GM12878 (cell line): Measurements from ENCODE around the gene CCBE1. TPM values are rescaled to one million over a fixed set of nuclear protein-coding genes. Genes with fewer than 3 reads are reported as not detected.

ENCODE experiments used
- ATAC-seq: fragments of 200-7000 bp; cut with Tn5 transposase; 3 replicates; pipeline ENCODE4 v1.9.1; 2020; ENCODE audit warnings: mild to moderate bottlenecking, moderate library complexity
- BruUV-seq: library from RNA; stranded (reverse); fragments of 400-500 nt; replicated peaks from 2 replicates; lab custom pipeline; 2021; lab: Mats Ljungman, UMichigan
- CTCF ChIA-PET: fragments of 300-600 bp; sonication (Branson Sonifier 250); formaldehyde crosslinking; extraction: SDS; loops from one replicate; lab custom pipeline; 2021; ENCODE audit warnings: inconsistent platforms; lab: Yijun Ruan, JAX
- POLR2A ChIA-PET: fragments of 350-600 bp; formaldehyde crosslinking; extraction: SDS; loops from one replicate; lab custom pipeline; 2021; ENCODE audit warnings: inconsistent platforms; lab: Charles Lee
- RAD21 ChIA-PET: fragments of 300-600 bp; sonication (Branson Sonifier 250); formaldehyde crosslinking; loops from one replicate; lab custom pipeline; 2023; ENCODE audit warnings: antibody characterized with exemption; ENCODE audit not compliant: unreplicated experiment; lab: Charles Lee
- SMC1A ChIA-PET: fragments of 300-600 bp; sonication (Branson Sonifier 250); formaldehyde crosslinking; loops from one replicate; lab custom pipeline; 2023; ENCODE audit not compliant: unreplicated experiment, uncharacterized antibody; lab: Charles Lee
- DNase-seq: peaks from one replicate; pipeline ENCODE4 v3.0.0-alpha.2; 2011; ENCODE audit warnings: low read depth, low spot score
- FAIRE-seq: peaks from 3 replicates; lab custom pipeline; 2011; peaks lifted over from hg19 to GRCh38; lab: Jason Lieb, UNC
- H2AFZ ChIP-seq: 2 replicates; pipeline ENCODE4 v1.6.0; 2011; ENCODE audit warnings: low read depth, low read length, control low read depth; ENCODE audit not compliant: control insufficient read depth
- H3K27ac ChIP-seq: 2 replicates; pipeline ENCODE4 v1.5.1; 2011; ENCODE audit warnings: control low read depth; ENCODE audit not compliant: control insufficient read depth, insufficient read depth
- H3K27me3 ChIP-seq, 2 experiments: replicated peaks in 1 of 2; 2 replicates each; pipeline versions ENCODE4 v1.6.0 to v1.6.1; 2011; ENCODE audit warnings: low read length in 1 of 2; ENCODE audit not compliant: control insufficient read depth in 2 of 2, insufficient read depth in 2 of 2
- H3K36me3 ChIP-seq, 2 experiments: 2 replicates each; pipeline ENCODE4 v1.5.1; 2011; ENCODE audit warnings: low read length in 1 of 2; ENCODE audit not compliant: control insufficient read depth in 2 of 2, insufficient read depth in 2 of 2
- H3K4me1 ChIP-seq: 2 replicates; pipeline ENCODE4 v1.6.1; 2011; ENCODE audit warnings: mild to moderate bottlenecking, low read length, moderate library complexity, mixed read lengths; ENCODE audit not compliant: control insufficient read depth, insufficient read depth
- H3K4me2 ChIP-seq: 2 replicates; pipeline ENCODE4 v1.6.0; 2011; ENCODE audit warnings: control low read depth; ENCODE audit not compliant: control insufficient read depth, insufficient read depth
- H3K4me3 ChIP-seq: fragments of 200-600 bp; sonication (generic); 2 replicates; pipeline ENCODE4 v1.5.1; 2016
- H3K79me2 ChIP-seq: 2 replicates; pipeline ENCODE4 v1.6.0; 2011; ENCODE audit warnings: low read length; ENCODE audit not compliant: control insufficient read depth, insufficient read depth
- H3K9ac ChIP-seq: 2 replicates; pipeline ENCODE4 v1.8.0; 2011; ENCODE audit warnings: low read length, control low read depth, mixed read lengths; ENCODE audit not compliant: control insufficient read depth, insufficient read depth
- H3K9me3 ChIP-seq: replicated peaks from 3 replicates; pipeline ENCODE4 v1.5.1; 2011; ENCODE audit warnings: mild to moderate bottlenecking, low read length; ENCODE audit not compliant: control insufficient read depth, insufficient read depth
- H4K20me1 ChIP-seq: 2 replicates; pipeline ENCODE4 v1.6.0; 2011; ENCODE audit not compliant: control insufficient read depth, insufficient read depth
- CEBPB ChIP-seq, 2 experiments: fragments of 150-350 bp in 1 of 2; IDR thresholded peaks; 2 replicates each; pipeline ENCODE4 v1.6.1; 2012 to 2014; ENCODE audit warnings: low read depth in 2 of 2, low read length in 2 of 2, borderline replicate concordance in 1 of 2, inconsistent platforms in 1 of 2
- CHD2 ChIP-seq: IDR thresholded peaks from 2 replicates; pipeline ENCODE4 v1.6.1; 2011; ENCODE audit warnings: low read depth, low read length, improper control_type of control experiment, borderline replicate concordance
- GABPA ChIP-seq: IDR thresholded peaks from 2 replicates; pipeline ENCODE4 v1.6.1; 2014; ENCODE audit warnings: antibody characterized with exemption, low read depth, mild to moderate bottlenecking, inconsistent platforms
- HDAC2 ChIP-seq: fragments of 200-600 bp; sonication (generic); IDR thresholded peaks from 2 replicates; pipeline ENCODE4 v1.6.1; 2017
- IRF4 ChIP-seq: IDR thresholded peaks from 2 replicates; pipeline ENCODE4 v1.6.1; 2011; ENCODE audit warnings: low read depth, low read length
- JUNB ChIP-seq: IDR thresholded peaks from 2 replicates; pipeline ENCODE4 v1.6.1; 2016; ENCODE audit warnings: antibody characterized with exemption, mild to moderate bottlenecking
- JUND ChIP-seq: IDR thresholded peaks from 2 replicates; pipeline ENCODE4 v1.6.1; 2012; ENCODE audit warnings: low read depth, mild to moderate bottlenecking, low read length, improper control_type of control experiment, moderate library complexity
- KDM1A ChIP-seq: fragments of 200-600 bp; sonication (generic); IDR thresholded peaks from 2 replicates; pipeline ENCODE4 v1.6.1; 2016; ENCODE audit warnings: borderline replicate concordance
- NFYA ChIP-seq: IDR thresholded peaks from 2 replicates; pipeline ENCODE4 v1.6.1; 2011; ENCODE audit warnings: low read depth, mild to moderate bottlenecking, low read length, improper control_type of control experiment, borderline replicate concordance
- NRF1 ChIP-seq: conservative IDR thresholded peaks from 2 replicates; pipeline ENCODE4 v1.6.1; 2011; ENCODE audit warnings: mild to moderate bottlenecking, low read depth, low read length, improper control_type of control experiment
- POLR2AphosphoS2 ChIP-seq: IDR thresholded peaks from 2 replicates; pipeline ENCODE4 v1.6.1; 2011; ENCODE audit warnings: low read depth, mild to moderate bottlenecking, low read length, improper control_type of control experiment, moderate library complexity
- POU2F2 ChIP-seq: IDR thresholded peaks from 3 replicates; pipeline ENCODE4 v1.6.1; 2011; ENCODE audit warnings: low read depth, mild to moderate bottlenecking, low read length, borderline replicate concordance
- RAD51 ChIP-seq: fragments of 450-650 bp; IDR thresholded peaks from 2 replicates; pipeline ENCODE4 v1.6.1; 2016; ENCODE audit warnings: moderate library complexity, mild to moderate bottlenecking, inconsistent platforms
- RB1 ChIP-seq: fragments of 450-650 bp; formaldehyde crosslinking; IDR thresholded peaks from 2 replicates; pipeline ENCODE4 v1.6.1; 2017; ENCODE audit warnings: mild to moderate bottlenecking, borderline replicate concordance
- SREBF1 ChIP-seq: IDR thresholded peaks from 2 replicates; pipeline ENCODE4 v1.6.1; 2012; ENCODE audit warnings: mild to moderate bottlenecking, low read length
- ZBED1 ChIP-seq: IDR thresholded peaks from 2 replicates; pipeline ENCODE4 v1.6.1; 2016; ENCODE audit warnings: borderline replicate concordance
- WGBS: methylation state at CpG from one replicate; pipeline ENCODE4 v1.1.6; 2016; ENCODE audit warnings: low lambda C conversion rate; ENCODE audit not compliant: insufficient replicate concordance, insufficient coverage; ENCODE audit errors: missing lambda C conversion rate; 5-methylcytosine and 5-hydroxymethylcytosine counted together
- in situ Hi-C: fragments of 300-500 bp; cut with MboI; formaldehyde crosslinking; loops from 9 replicates; pipeline ENCODE4 v1.14.3; 2018; ENCODE audit warnings: mixed read lengths
- intact Hi-C: fragments of 100-400 bp; cut with micrococcal nuclease; formaldehyde crosslinking; loops from one replicate; pipeline ENCODE4 v1.14.2; 2022; ENCODE audit not compliant: unreplicated experiment
- polyA plus RNA-seq, 11 experiments: library from polyadenylated mRNA; depleted of rRNA in 4 of 11; unstranded in 6 of 11; stranded (reverse) in 5 of 11; fragments of >200 nt; fragmentation: Nextera tagmentation in 4 of 11; fragmentation: Illumina TruSeq in 1 of 11; extraction: Ambion mirVana in 4 of 11; extraction: Trizol in 1 of 11; gene quantifications; 1 replicate in 1 of 11; 2 replicates in 10 of 11; pipeline versions ENCODE4 v1.2.1 to v1.2.3, GENCODE V29; 2011 to 2016; ENCODE audit warnings: inconsistent platforms in 2 of 11, missing spikeins in 2 of 11, low read depth in 1 of 11
- total RNA-seq, 4 experiments: library from RNA; depleted of rRNA in 3 of 4; stranded (reverse); fragments of >200 nt in 3 of 4; fragmentation: Illumina TruSeq in 1 of 4; extraction: Trizol in 1 of 4; gene quantifications; 2 replicates each; pipeline versions ENCODE4 v1.2.1 to v1.2.3, GENCODE V29; 2013 to 2021
- TF ChIP-seq, protein P1 (sequence below): fragments of 450-650 bp; IDR thresholded peaks from 2 replicates; pipeline ENCODE4 v1.6.1; 2017; ENCODE audit warnings: mild to moderate bottlenecking, moderate library complexity
- TF ChIP-seq, protein P2 (sequence below): IDR thresholded peaks from 2 replicates; pipeline ENCODE4 v1.6.1; 2011; ENCODE audit warnings: mild to moderate bottlenecking, low read depth, low read length, moderate library complexity; ENCODE audit not compliant: insufficient replicate concordance
- TF ChIP-seq, protein P3 (sequence below): fragments of 450-650 bp; IDR thresholded peaks from 2 replicates; pipeline ENCODE4 v1.6.1; 2016; ENCODE audit warnings: mild to moderate bottlenecking

Gene CCBE1
- total and polyA plus RNA-seq, 10 of the 15 experiments (the other 5 are each of a cell fraction or from before 2014, with no cell fraction given), result 0.03 to 0.49 (median 0.04) TPM; not detected in 7

DNA sequence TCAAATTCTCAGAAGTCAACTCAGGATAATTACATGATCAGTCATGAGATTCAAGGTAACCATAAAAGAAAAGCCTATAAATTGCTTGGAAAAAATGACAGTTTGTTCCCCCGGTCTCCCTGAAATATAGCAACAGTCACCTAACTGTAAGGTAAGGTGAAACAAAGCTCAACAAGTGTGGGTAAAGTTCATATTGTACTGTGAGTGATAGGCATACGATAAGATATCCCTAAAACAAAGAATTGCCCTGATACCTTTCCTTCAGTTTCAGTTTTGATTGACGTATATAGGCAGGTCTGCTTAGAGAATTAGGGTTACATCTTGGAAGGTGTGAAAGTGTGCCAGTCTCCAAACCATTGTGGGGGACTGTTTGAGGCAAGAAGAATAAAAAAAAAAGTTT is 4.0 kb upstream of the CCBE1 start:
- Histone ChIP-seq H3K27ac (no peak overlapping the region), H2AFZ (no peak overlapping the region), H3K9ac (no peak overlapping the region), H4K20me1 (no peaks in the 10 kb centered on the region), H3K79me2 (no peaks in the 10 kb centered on the region), H3K4me2 (no peak overlapping the region), H3K36me3 (no peaks in the 10 kb centered on the region), H3K4me1 (no peaks in the 10 kb centered on the region), H3K9me3 (no peaks in the 10 kb centered on the region), H3K4me3 (no peak overlapping the region), H3K27me3 (peaks cover 0 to 6% of the 10 kb centered on the region in 2 experiments; a peak in 3 of 4 replicates)
- BruUV-seq, result no TSS peak
- intact Hi-C loops, result no loop called here
- FAIRE-seq (no peak), ATAC-seq (0 out of 3 replicates have a peak, but pooled peaks have one; percentile 14), DNase-seq (no peak)
- no peak for TF ChIP-seq KDM1A
- TF ChIP-seq GABPA, result no peak
- TF ChIP-seq IRF4, result no peak
- no peak for TF ChIP-seq HDAC2
- TF ChIP-seq, protein P1, sequence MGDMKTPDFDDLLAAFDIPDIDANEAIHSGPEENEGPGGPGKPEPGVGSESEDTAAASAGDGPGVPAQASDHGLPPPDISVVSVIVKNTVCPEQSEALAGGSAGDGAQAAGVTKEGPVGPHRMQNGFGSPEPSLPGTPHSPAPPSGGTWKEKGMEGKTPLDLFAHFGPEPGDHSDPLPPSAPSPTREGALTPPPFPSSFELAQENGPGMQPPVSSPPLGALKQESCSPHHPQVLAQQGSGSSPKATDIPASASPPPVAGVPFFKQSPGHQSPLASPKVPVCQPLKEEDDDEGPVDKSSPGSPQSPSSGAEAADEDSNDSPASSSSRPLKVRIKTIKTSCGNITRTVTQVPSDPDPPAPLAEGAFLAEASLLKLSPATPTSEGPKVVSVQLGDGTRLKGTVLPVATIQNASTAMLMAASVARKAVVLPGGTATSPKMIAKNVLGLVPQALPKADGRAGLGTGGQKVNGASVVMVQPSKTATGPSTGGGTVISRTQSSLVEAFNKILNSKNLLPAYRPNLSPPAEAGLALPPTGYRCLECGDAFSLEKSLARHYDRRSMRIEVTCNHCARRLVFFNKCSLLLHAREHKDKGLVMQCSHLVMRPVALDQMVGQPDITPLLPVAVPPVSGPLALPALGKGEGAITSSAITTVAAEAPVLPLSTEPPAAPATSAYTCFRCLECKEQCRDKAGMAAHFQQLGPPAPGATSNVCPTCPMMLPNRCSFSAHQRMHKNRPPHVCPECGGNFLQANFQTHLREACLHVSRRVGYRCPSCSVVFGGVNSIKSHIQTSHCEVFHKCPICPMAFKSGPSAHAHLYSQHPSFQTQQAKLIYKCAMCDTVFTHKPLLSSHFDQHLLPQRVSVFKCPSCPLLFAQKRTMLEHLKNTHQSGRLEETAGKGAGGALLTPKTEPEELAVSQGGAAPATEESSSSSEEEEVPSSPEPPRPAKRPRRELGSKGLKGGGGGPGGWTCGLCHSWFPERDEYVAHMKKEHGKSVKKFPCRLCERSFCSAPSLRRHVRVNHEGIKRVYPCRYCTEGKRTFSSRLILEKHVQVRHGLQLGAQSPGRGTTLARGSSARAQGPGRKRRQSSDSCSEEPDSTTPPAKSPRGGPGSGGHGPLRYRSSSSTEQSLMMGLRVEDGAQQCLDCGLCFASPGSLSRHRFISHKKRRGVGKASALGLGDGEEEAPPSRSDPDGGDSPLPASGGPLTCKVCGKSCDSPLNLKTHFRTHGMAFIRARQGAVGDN, result no peak
- TF ChIP-seq POLR2AphosphoS2, result no peak
- TF ChIP-seq JUNB, result no peak
- TF ChIP-seq JUND, result no peak
- TF ChIP-seq CEBPB (IDR thresholded peaks at IDR 0.05; ENCODE audit: borderline replicate concordance in 1 of 2, low read depth in 2 of 2, low read length in 2 of 2), result no peak
- TF ChIP-seq, protein P2, sequence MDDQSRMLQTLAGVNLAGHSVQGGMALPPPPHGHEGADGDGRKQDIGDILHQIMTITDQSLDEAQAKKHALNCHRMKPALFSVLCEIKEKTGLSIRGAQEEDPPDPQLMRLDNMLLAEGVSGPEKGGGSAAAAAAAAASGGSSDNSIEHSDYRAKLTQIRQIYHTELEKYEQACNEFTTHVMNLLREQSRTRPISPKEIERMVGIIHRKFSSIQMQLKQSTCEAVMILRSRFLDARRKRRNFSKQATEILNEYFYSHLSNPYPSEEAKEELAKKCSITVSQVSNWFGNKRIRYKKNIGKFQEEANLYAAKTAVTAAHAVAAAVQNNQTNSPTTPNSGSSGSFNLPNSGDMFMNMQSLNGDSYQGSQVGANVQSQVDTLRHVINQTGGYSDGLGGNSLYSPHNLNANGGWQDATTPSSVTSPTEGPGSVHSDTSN, result no peak
- TF ChIP-seq RAD51, result no peak
- TF ChIP-seq NFYA, result no peak
- TF ChIP-seq, protein P3, sequence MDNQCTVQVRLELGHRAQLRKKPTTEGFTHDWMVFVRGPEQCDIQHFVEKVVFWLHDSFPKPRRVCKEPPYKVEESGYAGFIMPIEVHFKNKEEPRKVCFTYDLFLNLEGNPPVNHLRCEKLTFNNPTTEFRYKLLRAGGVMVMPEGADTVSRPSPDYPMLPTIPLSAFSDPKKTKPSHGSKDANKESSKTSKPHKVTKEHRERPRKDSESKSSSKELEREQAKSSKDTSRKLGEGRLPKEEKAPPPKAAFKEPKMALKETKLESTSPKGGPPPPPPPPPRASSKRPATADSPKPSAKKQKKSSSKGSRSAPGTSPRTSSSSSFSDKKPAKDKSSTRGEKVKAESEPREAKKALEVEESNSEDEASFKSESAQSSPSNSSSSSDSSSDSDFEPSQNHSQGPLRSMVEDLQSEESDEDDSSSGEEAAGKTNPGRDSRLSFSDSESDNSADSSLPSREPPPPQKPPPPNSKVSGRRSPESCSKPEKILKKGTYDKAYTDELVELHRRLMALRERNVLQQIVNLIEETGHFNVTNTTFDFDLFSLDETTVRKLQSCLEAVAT, result no peak
- TF ChIP-seq NRF1, result no peak
- no peak for TF ChIP-seq POU2F2
- no peak for TF ChIP-seq SREBF1
- no peak for TF ChIP-seq ZBED1
- TF ChIP-seq CHD2, result no peak
- TF ChIP-seq RB1, result no peak
- ChIA-PET RAD21 (interaction anchor here (1.7 kb wide), 1 partner anchor 122 kb away, joined by 5 read pairs; no protein-coding TSS in a partner anchor), CTCF (interaction anchor here (0.9 to 1.6 kb wide), 4 partner anchors 8 to 295 kb away, joined by 3 to 8 read pairs (median 3); no protein-coding TSS in a partner anchor), POLR2A (no interaction called here), SMC1A (interaction anchor here (1.5 kb wide), 1 partner anchor 22 kb away, joined by 3 read pairs; no protein-coding TSS in a partner anchor)
- in situ Hi-C loops, result no loop called here
- 37% methylated on average over 3 of the region's 3 CpGs for WGBS
